Endodermal cell (in vitro differentiated cells): ENCODE results near the gene TPPP. TPM values are rescaled to one million over a fixed set of nuclear protein-coding genes. Genes with fewer than 3 reads are reported as not detected.
"Not testable (repeated sequence)": the region's sequence is repeated elsewhere in the genome, so short reads cannot be mapped to it uniquely, and the experiment has no call there.

ENCODE experiments used
- DNase-seq: peaks from one replicate; pipeline ENCODE4 v3.0.0-alpha.2; 2017
- H3K27ac ChIP-seq: 2 replicates; pipeline ENCODE4 v1.5.1; 2013; ENCODE audit warnings: mild to moderate bottlenecking, low read depth, low read length, moderate library complexity
- H3K27me3 ChIP-seq: 2 replicates; pipeline ENCODE4 v1.6.1; 2013; ENCODE audit warnings: mild to moderate bottlenecking, low read length, moderate library complexity; ENCODE audit not compliant: insufficient read depth, control insufficient read depth, poor library complexity, severe bottlenecking
- H3K36me3 ChIP-seq: 2 replicates; pipeline ENCODE4 v1.7.0; 2013; ENCODE audit warnings: mild to moderate bottlenecking, low read length, moderate library complexity; ENCODE audit not compliant: control insufficient read depth, insufficient read depth
- H3K4me1 ChIP-seq: one replicate; pipeline ENCODE4 v1.7.0; 2013; ENCODE audit warnings: low read length; ENCODE audit not compliant: control insufficient read depth, insufficient read depth
- H3K4me3 ChIP-seq: 2 replicates; pipeline ENCODE4 v1.5.1; 2013; ENCODE audit warnings: mild to moderate bottlenecking, low read length, moderate library complexity
- H3K9ac ChIP-seq: 2 replicates; pipeline ENCODE4 v1.6.1; 2013; ENCODE audit warnings: mild to moderate bottlenecking, low read length, moderate library complexity; ENCODE audit not compliant: poor library complexity, severe bottlenecking; ENCODE audit errors: extremely low read depth
- H3K9me3 ChIP-seq: 2 replicates; pipeline ENCODE4 v1.6.1; 2013; ENCODE audit warnings: mild to moderate bottlenecking, low read length, moderate library complexity; ENCODE audit not compliant: control insufficient read depth
- H3K27ac Mint-ChIP-seq: 2 replicates; pipeline ENCODE4 v1.8.0; 2020; ENCODE audit warnings: mixed read lengths
- H3K27me3 Mint-ChIP-seq: 2 replicates; pipeline ENCODE4 v1.8.0; 2021; ENCODE audit warnings: mild to moderate bottlenecking, mixed read lengths; ENCODE audit not compliant: insufficient read depth
- H3K36me3 Mint-ChIP-seq: 2 replicates; pipeline ENCODE4 v1.8.0; 2020; ENCODE audit warnings: low read depth, mixed read lengths
- H3K4me1 Mint-ChIP-seq: 2 replicates; pipeline ENCODE4 v1.8.0; 2020; ENCODE audit warnings: mixed read lengths
- H3K4me3 Mint-ChIP-seq: 2 replicates; pipeline ENCODE4 v1.8.0; 2020; ENCODE audit warnings: mild to moderate bottlenecking, moderate library complexity, mixed read lengths
- H3K9me3 Mint-ChIP-seq: 2 replicates; pipeline ENCODE4 v1.8.0; 2020; ENCODE audit warnings: mild to moderate bottlenecking, mixed read lengths
- WGBS, 2 experiments: methylation state at CpG; one replicate each; pipeline versions ENCODE4 v1.1.5 to v1.1.7; 2013; ENCODE audit warnings: missing lambda C conversion rate in 2 of 2, mixed read lengths in 1 of 2; ENCODE audit not compliant: insufficient coverage in 1 of 2, insufficient read length in 1 of 2; 5-methylcytosine and 5-hydroxymethylcytosine counted together
- total RNA-seq, 2 donors: library from RNA; stranded (reverse); fragmentation: NEBNext Ultra II Directional in 1 of 2; extraction: Animal tissue kit (Norgen Biotek cat#: 25700) in 1 of 2; gene quantifications; 2 replicates in 1 of 2; 3 replicates in 1 of 2; pipeline ENCODE4 v1.2.1, GENCODE V29; 2021

Gene TPPP
- total RNA-seq, 2 donors from 2014 or later: 0.22 to 0.70 TPM

GRCh38 chr5:680836-681235 is 12.3 kb downstream of the TPPP start:
- H3K27ac ChIP-seq, H3K9ac ChIP-seq, H3K4me3 Mint-ChIP-seq, H3K9me3 ChIP-seq, H3K4me1 ChIP-seq, H3K9me3 Mint-ChIP-seq, H3K36me3 ChIP-seq, H3K36me3 Mint-ChIP-seq, H3K27ac Mint-ChIP-seq, H3K4me3 ChIP-seq, H3K4me1 Mint-ChIP-seq: not testable (repeated sequence)
- WGBS, 2 experiments: 93 to 95% methylated on average over 8 to 13 of the region's 13 CpGs
- peaks cover 47% of the 10 kb centered on the region for H3K27me3 ChIP-seq
- peaks cover 62% of the 10 kb centered on the region for H3K27me3 Mint-ChIP-seq
- DNase-seq: peak; percentile 14

- H3K27me3 Mint-ChIP-seq: peaks cover 59% of the 10 kb centered on the region
- not testable (repeated sequence) for H3K9me3 Mint-ChIP-seq, H3K27ac ChIP-seq, H3K4me1 ChIP-seq, H3K4me3 Mint-ChIP-seq, DNase-seq, H3K4me1 Mint-ChIP-seq, H3K27ac Mint-ChIP-seq, H3K9ac ChIP-seq, H3K36me3 Mint-ChIP-seq, H3K9me3 ChIP-seq, H3K4me3 ChIP-seq, H3K36me3 ChIP-seq
- peaks cover 44% of the 10 kb centered on the region for H3K27me3 ChIP-seq
- 97% methylated on average over 9 of the region's 32 CpGs; no CpG with 5 or more reads in 1 of the 2 experiments for WGBS, 2 experiments
These were observed 12.9 kb downstream of the TPPP start for GRCh38 chr5:680118-680795.

- not testable (repeated sequence) for H3K9me3 ChIP-seq, H3K4me3 ChIP-seq, H3K9me3 Mint-ChIP-seq, H3K27ac Mint-ChIP-seq, H3K4me1 ChIP-seq, H3K4me3 Mint-ChIP-seq, H3K4me1 Mint-ChIP-seq, H3K36me3 Mint-ChIP-seq, H3K27ac ChIP-seq, H3K36me3 ChIP-seq, H3K9ac ChIP-seq
- WGBS, 2 experiments: 82% methylated on average over 12 of the region's 17 CpGs; no CpG with 5 or more reads in 1 of the 2 experiments
- H3K27me3 Mint-ChIP-seq: peaks cover 54% of the 10 kb centered on the region
- peak; percentile 41 for DNase-seq
- peaks cover 37% of the 10 kb centered on the region for H3K27me3 ChIP-seq
These were observed 13.8 kb downstream of the TPPP start for GRCh38 chr5:679166-679895.

- not testable (repeated sequence) for H3K4me1 ChIP-seq, H3K36me3 ChIP-seq, H3K27ac Mint-ChIP-seq, H3K9me3 Mint-ChIP-seq, H3K36me3 Mint-ChIP-seq, H3K4me1 Mint-ChIP-seq, H3K4me3 ChIP-seq, H3K4me3 Mint-ChIP-seq, H3K9ac ChIP-seq, H3K9me3 ChIP-seq, H3K27ac ChIP-seq
- DNase-seq: peak; percentile 36
- WGBS, 2 experiments: 89% methylated on average over 13 of the region's 16 CpGs; no CpG with 5 or more reads in 1 of the 2 experiments
- H3K27me3 Mint-ChIP-seq: peaks cover 49% of the 10 kb centered on the region
- peaks cover 36% of the 10 kb centered on the region for H3K27me3 ChIP-seq
These were observed 14.6 kb downstream of the TPPP start for GRCh38 chr5:678521-678920.
